HG02759 (cell line): ENCODE results near the gene RPUSD2.

Experiments used
- ATAC-seq: cut with Tn5 transposase; IDR thresholded peaks from one replicate; pipeline ENCODE4 v1.9.1; 2021; ENCODE audit warnings: mild to moderate bottlenecking, moderate library complexity; ENCODE audit not compliant: unreplicated experiment

Gene RPUSD2, protein sequence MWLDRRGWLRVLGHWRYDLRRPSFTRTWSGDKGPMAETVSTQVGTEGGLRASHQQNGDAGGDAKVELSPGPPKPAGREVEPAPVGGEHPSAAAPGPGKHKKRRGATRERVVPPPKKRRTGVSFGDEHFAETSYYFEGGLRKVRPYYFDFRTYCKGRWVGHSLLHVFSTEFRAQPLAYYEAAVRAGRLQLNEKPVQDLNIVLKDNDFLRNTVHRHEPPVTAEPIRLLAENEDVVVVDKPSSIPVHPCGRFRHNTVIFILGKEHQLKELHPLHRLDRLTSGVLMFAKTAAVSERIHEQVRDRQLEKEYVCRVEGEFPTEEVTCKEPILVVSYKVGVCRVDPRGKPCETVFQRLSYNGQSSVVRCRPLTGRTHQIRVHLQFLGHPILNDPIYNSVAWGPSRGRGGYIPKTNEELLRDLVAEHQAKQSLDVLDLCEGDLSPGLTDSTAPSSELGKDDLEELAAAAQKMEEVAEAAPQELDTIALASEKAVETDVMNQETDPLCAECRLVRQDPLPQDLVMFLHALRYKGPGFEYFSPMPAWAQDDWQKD

GRCh38 chr15:40569129-40569953 lies at the start of gene RPUSD2:
RPUSD2 (plus strand) TSS chr15:40569299; CDS start chr15:40569338, 39 bp downstream.
- ATAC-seq: peak; percentile 63

DNA sequence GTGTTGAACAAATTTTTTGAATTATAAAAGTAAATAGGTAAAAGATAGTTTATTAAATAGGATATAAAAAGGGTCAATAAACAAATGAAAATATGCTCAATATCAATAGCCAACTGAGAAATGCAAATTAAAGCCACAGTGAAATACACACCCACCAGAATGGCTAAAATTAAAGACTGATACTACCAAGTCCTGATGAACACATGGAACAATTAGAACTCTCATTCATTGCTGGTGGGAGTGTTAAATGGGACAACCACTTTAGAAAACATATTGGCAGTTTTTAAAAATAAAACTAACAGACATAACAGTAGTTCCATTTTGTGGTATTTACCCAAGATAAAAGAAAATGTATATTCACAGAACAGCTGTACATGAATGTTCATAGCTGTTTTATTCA lies 45.5 kb upstream of the RPUSD2 start:
- ATAC-seq: no peak

- no peak for ATAC-seq
Observed at GRCh38 chr15:40525855-40526254, 43.2 kb upstream of the RPUSD2 start.

DNA sequence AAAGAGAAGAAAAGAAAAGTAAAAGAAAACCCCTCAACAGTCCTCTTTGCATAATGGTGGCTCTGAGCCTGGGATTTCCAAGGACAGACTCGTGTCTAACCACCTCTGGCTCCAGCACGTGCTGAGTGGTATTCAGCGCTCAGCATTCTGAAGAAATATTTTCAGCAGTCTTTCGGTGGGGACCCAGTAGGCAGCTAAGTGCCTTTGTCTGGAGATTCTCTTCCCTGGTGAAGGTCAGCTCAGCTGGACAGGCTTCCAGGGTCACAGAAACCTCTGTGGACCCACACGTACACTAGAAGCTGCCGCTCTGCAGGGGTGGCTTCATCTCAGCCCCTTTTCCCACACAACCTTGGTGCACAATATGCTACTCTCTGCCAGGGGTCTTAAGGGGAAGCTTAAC lies 40.3 kb upstream of the RPUSD2 start:
- no peak for ATAC-seq

DNA sequence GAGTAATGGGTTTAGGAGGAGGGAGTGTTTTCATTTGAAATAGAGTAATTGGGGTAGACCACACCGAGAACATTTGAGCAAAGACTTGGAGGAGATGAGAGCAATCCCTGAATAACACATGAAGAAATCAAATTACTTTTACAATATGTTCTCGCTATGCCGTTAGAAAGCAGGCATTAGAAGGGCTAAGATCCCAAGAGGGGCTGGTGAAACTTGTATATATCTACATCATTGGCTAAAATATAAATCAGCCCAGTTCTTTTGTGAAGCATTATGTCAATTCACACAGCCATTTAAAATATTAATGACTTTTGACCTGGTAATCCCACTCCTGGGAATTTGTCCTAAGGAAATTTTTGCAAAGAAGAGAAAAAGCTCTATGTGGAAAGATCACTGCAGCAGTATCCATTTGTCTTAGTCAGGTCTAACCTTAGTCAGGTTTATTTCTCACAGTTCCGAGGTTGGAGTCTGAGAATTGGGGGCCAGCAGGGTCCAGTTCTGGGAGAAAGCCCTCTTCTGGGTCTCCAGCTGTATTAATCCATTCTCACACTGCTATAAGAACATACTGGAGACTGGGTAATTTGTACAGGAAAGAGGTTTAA lies 35.2 kb upstream of the RPUSD2 start:
- ATAC-seq: no peak

- ATAC-seq: no peak
Observed at GRCh38 chr15:40534371-40534770, 34.7 kb upstream of the RPUSD2 start.

GRCh38 chr15:40536501-40536900 lies 32.6 kb upstream of the RPUSD2 start:
- ATAC-seq: no peak

GRCh38 chr15:40538976-40539375 lies 30.1 kb upstream of the RPUSD2 start:
- ATAC-seq: no peak

- ATAC-seq: no peak
Observed at GRCh38 chr15:40543082-40543481, 26.0 kb upstream of the RPUSD2 start.

DNA sequence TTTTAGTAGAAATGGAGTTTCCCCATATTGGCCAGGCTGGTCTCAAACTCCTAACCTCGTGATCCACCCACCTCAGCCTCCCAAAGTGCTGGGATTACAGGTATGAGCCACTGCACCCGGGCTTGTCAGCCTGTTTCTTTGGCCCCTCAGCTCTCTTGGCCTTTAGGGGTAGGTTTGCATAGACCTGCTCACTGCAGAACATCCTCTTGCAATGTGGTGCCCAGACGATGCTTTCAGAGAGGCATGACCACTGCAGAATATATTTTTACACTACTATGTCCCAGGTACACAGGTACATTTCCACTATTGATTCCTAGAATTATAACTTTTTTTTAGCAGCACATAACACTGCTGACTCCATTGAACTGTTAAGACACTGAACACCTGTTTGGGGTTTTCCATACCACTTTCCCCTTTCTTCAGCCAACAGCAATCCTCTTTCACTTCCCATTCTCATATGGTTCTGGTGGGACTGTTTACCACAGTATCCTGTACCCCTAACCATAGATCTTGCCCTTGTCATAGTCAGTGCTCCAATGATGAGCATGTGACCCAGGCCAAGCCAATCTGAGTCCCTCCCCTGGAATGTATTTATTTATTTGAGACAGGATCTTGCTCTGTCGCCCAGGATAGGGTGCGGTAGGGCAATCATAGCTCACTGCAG lies 25.3 kb upstream of the RPUSD2 start:
- ATAC-seq: peak; percentile 83

GRCh38 chr15:40545457-40545856 lies 23.6 kb upstream of the RPUSD2 start:
- ATAC-seq: no peak

DNA sequence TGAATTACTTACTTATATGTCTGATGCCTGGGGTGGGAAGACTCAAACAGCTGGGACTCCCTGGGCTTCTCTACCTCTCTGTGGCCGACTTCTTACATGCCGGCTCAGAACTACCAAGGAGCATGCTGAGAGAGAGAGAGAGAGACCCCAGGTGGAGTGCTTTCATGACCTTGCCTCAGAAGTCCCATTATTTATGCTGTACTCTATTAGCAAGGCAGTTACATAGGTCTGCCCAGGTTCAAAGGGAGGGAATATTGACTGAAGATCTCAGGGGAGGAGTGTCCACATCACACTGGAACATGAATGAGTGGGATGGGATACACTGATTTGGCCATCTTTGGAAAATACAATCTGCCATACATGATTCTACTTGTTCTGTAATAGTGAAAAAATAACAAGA lies 20.5 kb upstream of the RPUSD2 start:
- ATAC-seq: no peak

DNA sequence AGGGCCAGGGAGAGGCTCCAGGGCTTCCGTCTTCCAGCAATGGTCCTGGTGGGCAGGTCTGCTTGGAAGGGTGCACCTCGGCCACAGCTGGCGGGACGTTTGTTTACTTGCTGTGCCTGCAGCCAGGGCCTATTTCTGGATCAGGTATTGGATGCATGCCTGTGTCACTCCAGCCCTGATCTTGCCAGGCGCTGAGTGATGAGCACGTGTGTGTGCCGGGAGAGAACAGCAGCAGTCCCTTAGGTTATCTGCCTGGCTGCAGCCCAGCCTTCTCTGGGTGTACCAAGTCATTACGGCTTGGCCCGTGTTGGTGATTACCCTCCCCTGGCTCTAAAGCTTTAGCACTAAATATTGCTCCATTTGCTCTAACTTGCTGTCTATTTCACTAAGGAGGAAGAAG lies 19.2 kb upstream of the RPUSD2 start:
- peak; percentile 2 for ATAC-seq

DNA sequence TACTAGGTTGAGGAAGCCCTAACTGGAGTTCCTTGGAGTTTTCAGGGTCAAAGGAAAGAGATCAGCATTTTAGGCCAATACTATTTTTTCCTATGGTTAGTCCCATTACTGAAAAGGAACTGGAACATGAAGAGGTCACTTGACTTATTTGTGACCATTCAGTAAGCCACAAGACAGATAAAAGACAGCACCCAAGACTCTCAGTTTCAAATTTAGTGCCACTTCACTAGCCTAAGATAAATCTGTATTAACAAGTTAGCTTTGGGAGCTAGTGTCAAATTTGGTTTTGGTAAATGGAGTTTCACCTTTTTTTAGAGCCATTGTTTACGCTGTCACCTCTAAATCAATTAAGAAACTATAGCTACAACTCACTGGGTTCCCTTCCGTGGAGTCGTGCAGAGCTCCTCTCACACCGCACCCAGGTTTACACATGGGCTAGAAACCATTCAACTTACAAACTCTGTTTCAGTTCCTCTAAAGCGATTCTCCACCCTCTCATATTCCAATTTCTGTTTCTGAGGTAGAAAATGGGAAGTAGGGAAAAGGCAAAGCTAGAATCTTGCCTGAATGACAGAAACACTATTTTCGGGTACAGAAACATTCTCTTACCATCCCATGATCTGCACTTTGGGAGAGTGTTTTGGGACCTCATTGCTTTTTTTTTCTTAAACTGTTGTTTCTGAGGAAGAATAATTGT lies 18.6 kb upstream of the RPUSD2 start:
- peak; percentile 83 for ATAC-seq

GRCh38 chr15:40554161-40554525 lies 15.0 kb upstream of the RPUSD2 start:
- ATAC-seq: no peak

DNA sequence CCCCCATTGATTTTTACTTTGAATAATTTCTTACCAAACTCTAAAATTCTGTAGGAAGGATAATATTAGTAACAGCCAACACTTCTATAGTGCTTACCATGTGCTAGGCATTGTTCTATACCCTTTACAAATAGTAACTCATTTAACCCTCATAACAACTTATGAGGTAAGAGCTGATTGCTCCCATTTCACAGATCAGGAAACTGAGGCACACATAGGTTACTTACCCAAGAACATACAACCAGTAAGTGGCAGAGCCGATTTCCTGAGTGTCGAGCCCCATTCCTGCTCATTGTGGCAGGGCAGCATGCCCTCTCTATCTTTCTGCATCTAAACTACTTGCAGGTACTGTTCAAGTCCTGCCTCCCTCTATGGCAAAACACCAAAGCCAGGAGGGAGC lies 13.2 kb upstream of the RPUSD2 start:
- no peak for ATAC-seq

DNA sequence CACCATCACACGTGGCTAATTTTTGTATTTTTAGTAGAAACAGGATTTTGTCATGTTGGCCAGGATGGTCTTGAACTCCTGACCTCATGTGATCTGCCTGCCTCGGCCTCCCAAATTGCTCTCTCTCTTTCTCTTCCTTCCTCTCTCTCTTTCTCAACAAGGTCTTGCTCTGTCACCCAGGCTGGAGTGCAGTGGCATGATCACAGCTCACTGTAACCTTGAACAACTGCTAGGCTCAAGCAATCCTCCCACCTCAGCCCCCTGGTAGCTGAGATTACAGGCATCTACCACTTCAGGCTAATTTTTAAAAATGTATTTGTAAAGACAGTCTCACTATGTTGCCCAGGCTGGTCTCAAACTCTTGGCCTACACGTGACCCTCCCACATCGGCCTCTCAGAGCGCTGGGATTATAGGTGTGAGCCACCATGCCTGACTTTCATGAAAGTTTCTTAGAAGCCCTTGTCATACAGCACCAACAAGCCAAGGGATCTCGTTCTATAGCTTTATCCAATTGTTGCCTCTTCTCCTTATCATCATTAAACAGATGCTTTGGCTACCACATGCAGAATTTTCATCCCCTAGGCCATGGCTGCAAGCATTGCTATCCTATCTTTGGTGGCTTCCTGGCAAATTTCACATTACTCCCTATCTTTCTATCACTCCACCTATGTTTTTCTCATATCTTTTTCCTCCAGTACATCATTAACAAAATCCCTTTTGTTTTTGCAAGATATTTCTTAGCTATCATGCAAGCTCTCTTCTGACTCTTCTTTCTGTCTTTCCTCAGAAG lies 10.0 kb upstream of the RPUSD2 start:
- ATAC-seq: no peak

GRCh38 chr15:40562691-40563090 lies 6.4 kb upstream of the RPUSD2 start:
- no peak for ATAC-seq

DNA sequence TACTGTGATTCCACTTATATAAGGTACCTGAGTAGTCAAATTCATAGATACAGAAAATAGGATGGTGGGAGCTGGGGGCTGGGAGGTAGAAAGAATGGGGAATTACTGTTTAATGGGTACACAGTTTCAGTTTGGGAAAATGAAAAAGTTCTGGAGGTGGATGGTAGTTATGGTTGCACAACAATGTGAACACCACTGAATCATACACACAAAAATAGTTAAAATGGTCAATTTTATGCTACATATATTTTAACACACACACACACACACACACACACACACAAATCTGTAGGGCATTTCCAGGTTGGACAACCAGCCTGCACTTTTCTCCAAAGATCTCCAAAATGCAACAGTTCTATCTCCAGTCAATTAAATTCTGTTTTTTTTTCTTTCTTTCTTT lies 5.7 kb upstream of the RPUSD2 start:
- no peak for ATAC-seq
